ENCODE results near the gene UTS2B. TPM values are rescaled to one million over a fixed set of nuclear protein-coding genes. Genes with fewer than 3 reads are reported as not detected.

The UTS2B gene
- total RNA-seq, 1 donor from 2014 or later: 16.8 TPM

GRCh38 chr3:191301782-191302411 is 28.4 kb downstream of the UTS2B start:
- H3K27ac ChIP-seq: no peak overlapping the region
- no peaks in the 10 kb centered on the region for H3K9me3 ChIP-seq
- intact Hi-C loops (cut with DNase I): no loop called here
- H3K27me3 ChIP-seq: no peaks in the 10 kb centered on the region
- no peaks in the 10 kb centered on the region for H3K4me1 ChIP-seq
- no peaks in the 10 kb centered on the region for H3K36me3 ChIP-seq
- TF ChIP-seq CTCF (IDR thresholded peaks at IDR 0.05): no peak
- DNase-seq (ENCODE audit: low spot score in 2 of 2): no peak
- H3K4me3 ChIP-seq: no peak overlapping the region

- intact Hi-C loops (cut with DNase I): no loop called here
- Histone ChIP-seq H3K27ac (no peak overlapping the region), H3K36me3 (no peaks in the 10 kb centered on the region), H3K4me1 (no peaks in the 10 kb centered on the region), H3K4me3 (no peak overlapping the region), H3K9me3 (no peaks in the 10 kb centered on the region), H3K27me3 (no peaks in the 10 kb centered on the region)
- TF ChIP-seq CTCF (IDR thresholded peaks at IDR 0.05): no peak
- DNase-seq (ENCODE audit: low spot score in 2 of 2): no peak
Observed at GRCh38 chr3:191301017-191301416, 29.3 kb downstream of the UTS2B start.

- no peak for DNase-seq (ENCODE audit: low spot score in 2 of 2)
- H3K4me1 ChIP-seq: no peaks in the 10 kb centered on the region
- H3K9me3 ChIP-seq: no peaks in the 10 kb centered on the region
- H3K4me3 ChIP-seq: no peak overlapping the region
- intact Hi-C loops (cut with DNase I): no loop called here
- TF ChIP-seq CTCF (IDR thresholded peaks at IDR 0.05): no peak
- H3K36me3 ChIP-seq: no peaks in the 10 kb centered on the region
- no peak overlapping the region for H3K27ac ChIP-seq
- no peaks in the 10 kb centered on the region for H3K27me3 ChIP-seq
Observed at GRCh38 chr3:191300422-191300821, 29.9 kb downstream of the UTS2B start.

GRCh38 chr3:191298846-191299245 is 31.5 kb downstream of the UTS2B start:
- H3K27ac ChIP-seq: no peak overlapping the region
- TF ChIP-seq CTCF (IDR thresholded peaks at IDR 0.05): no peak
- intact Hi-C loops (cut with DNase I): no loop called here
- DNase-seq (ENCODE audit: low spot score in 2 of 2): no peak
- no peaks in the 10 kb centered on the region for H3K9me3 ChIP-seq
- H3K27me3 ChIP-seq: no peaks in the 10 kb centered on the region
- no peaks in the 10 kb centered on the region for H3K36me3 ChIP-seq
- H3K4me3 ChIP-seq: no peak overlapping the region
- H3K4me1 ChIP-seq: no peaks in the 10 kb centered on the region

GRCh38 chr3:191296041-191296541 is 34.2 kb downstream of the UTS2B start:
- no peak overlapping the region for H3K4me3 ChIP-seq
- H3K9me3 ChIP-seq: no peaks in the 10 kb centered on the region
- no peak for TF ChIP-seq CTCF (IDR thresholded peaks at IDR 0.05)
- H3K27ac ChIP-seq: no peak overlapping the region
- intact Hi-C loops (cut with DNase I): no loop called here
- H3K27me3 ChIP-seq: no peaks in the 10 kb centered on the region
- no peaks in the 10 kb centered on the region for H3K36me3 ChIP-seq
- H3K4me1 ChIP-seq: no peaks in the 10 kb centered on the region
- DNase-seq (ENCODE audit: low spot score in 2 of 2): no peak

- Histone ChIP-seq H3K4me1 (no peaks in the 10 kb centered on the region), H3K36me3 (no peaks in the 10 kb centered on the region), H3K4me3 (no peak overlapping the region), H3K27me3 (no peaks in the 10 kb centered on the region), H3K27ac (no peak overlapping the region), H3K9me3 (no peaks in the 10 kb centered on the region)
- intact Hi-C loops (cut with DNase I): no loop called here
- no peak for DNase-seq (ENCODE audit: low spot score in 2 of 2)
- TF ChIP-seq CTCF (IDR thresholded peaks at IDR 0.05): no peak
Observed at GRCh38 chr3:191294291-191294690, 36.0 kb downstream of the UTS2B start.

All from ascending aorta (tissue), 2 donors.